Activated CD4-positive, alpha-beta T cell treated with anti-CD3 and anti-CD28 coated beads, Interleukin-2, Interleukin-6, amounts not matched to agents 100 ng/mL and 50 ng/mL, durations not matched to agents 16 hours and 8 hours (primary cell): Measurements from ENCODE around the gene SMAD5.

ENCODE experiments used
- DNase-seq: peaks from one replicate; pipeline ENCODE4 v3.0.0-alpha.2; 2020

SMAD5 gene

GRCh38 chr5:136159457-136159856 lies 26.8 kb downstream of the SMAD5 start:
- DNase-seq: no peak

GRCh38 chr5:136162008-136162407 lies 29.4 kb downstream of the SMAD5 start:
- no peak for DNase-seq

GRCh38 chr5:136164226-136164625 lies 31.6 kb downstream of the SMAD5 start:
- no peak for DNase-seq

GRCh38 chr5:136166909-136167308 lies 34.3 kb downstream of the SMAD5 start:
- DNase-seq: no peak

GRCh38 chr5:136169218-136169617 lies 36.6 kb downstream of the SMAD5 start:
- DNase-seq: no peak

GRCh38 chr5:136174021-136174659 lies 41.5 kb downstream of the SMAD5 start:
- peak; percentile 35 for DNase-seq

GRCh38 chr5:136182618-136183017 lies 50.0 kb downstream of the SMAD5 start:
- no peak for DNase-seq

- no peak for DNase-seq
These were observed 53.5 kb downstream of the SMAD5 start for GRCh38 chr5:136185974-136186665.

- DNase-seq: no peak
These were observed 54.2 kb downstream of the SMAD5 start for GRCh38 chr5:136186796-136187195.

- DNase-seq: no peak
These were observed 56.2 kb downstream of the SMAD5 start for GRCh38 chr5:136188859-136189258.

- DNase-seq: no peak
These were observed 57.6 kb downstream of the SMAD5 start for GRCh38 chr5:136190091-136190720.

GRCh38 chr5:136190904-136191303 lies 58.3 kb downstream of the SMAD5 start:
- DNase-seq: no peak

- no peak for DNase-seq
These were observed 58.8 kb downstream of the SMAD5 start for GRCh38 chr5:136191304-136192014.

GRCh38 chr5:136192015-136192525 lies 59.4 kb downstream of the SMAD5 start:
- DNase-seq: no peak

- no peak for DNase-seq
These were observed 60.1 kb downstream of the SMAD5 start, which contains the start of gene SMIM32 for GRCh38 chr5:136192526-136193321. TSS of gene SMIM32 (minus strand) at chr5:136193162. CDS start at chr5:136192524, 638 bp downstream.

GRCh38 chr5:136193322-136193935 lies 60.8 kb downstream of the SMAD5 start:
- no peak for DNase-seq

GRCh38 chr5:136194576-136194975 lies 61.9 kb downstream of the SMAD5 start:
- no peak for DNase-seq

GRCh38 chr5:136195971-136196820 lies 63.6 kb downstream of the SMAD5 start:
- no peak for DNase-seq

GRCh38 chr5:136197462-136198142 lies 65.0 kb downstream of the SMAD5 start:
- no peak for DNase-seq

- no peak for DNase-seq
These were observed 65.8 kb downstream of the SMAD5 start for GRCh38 chr5:136198453-136198852.
